ENCODE measurements around the gene FBXL4.
"Not testable (repeated sequence)": the region's sequence is repeated elsewhere in the genome, so short reads cannot be mapped to it uniquely, and the experiment has no call there.

FBXL4 gene

GRCh38 chr6:98945311-98946115 lies 2.2 kb downstream of the FBXL4 start:
- DNase-seq, result no peak

GRCh38 chr6:98944598-98945081 lies 3.1 kb downstream of the FBXL4 start:
- peak; percentile 74 for DNase-seq

GRCh38 chr6:98944168-98944567 lies 3.6 kb downstream of the FBXL4 start:
- DNase-seq, result no peak

- no peak for DNase-seq
Observed at GRCh38 chr6:98942263-98942803, 5.4 kb downstream of the FBXL4 start.

- no peak for DNase-seq
Observed at GRCh38 chr6:98941319-98941718, 6.4 kb downstream of the FBXL4 start.

- no peak for DNase-seq
Observed at GRCh38 chr6:98937351-98937750, 10.4 kb downstream of the FBXL4 start.

GRCh38 chr6:98932381-98932780 lies 15.4 kb downstream of the FBXL4 start:
- DNase-seq, result no peak

- DNase-seq, result peak; percentile 25
Observed at GRCh38 chr6:98931696-98932095, 16.1 kb downstream of the FBXL4 start.

GRCh38 chr6:98929498-98930060 lies 18.2 kb downstream of the FBXL4 start:
- no peak for DNase-seq

GRCh38 chr6:98928688-98929087 lies 19.1 kb downstream of the FBXL4 start:
- no peak for DNase-seq

GRCh38 chr6:98927534-98927933 lies 20.2 kb downstream of the FBXL4 start:
- DNase-seq, result no peak

- no peak for DNase-seq
Observed at GRCh38 chr6:98925831-98926230, 21.9 kb downstream of the FBXL4 start.

- peak; percentile 4 for DNase-seq
Observed at GRCh38 chr6:98924647-98925046, 23.1 kb downstream of the FBXL4 start.

- DNase-seq, result no peak
Observed at GRCh38 chr6:98920904-98921431, 26.8 kb downstream of the FBXL4 start.

GRCh38 chr6:98910946-98911345 lies 36.8 kb downstream of the FBXL4 start:
- not testable (repeated sequence) for DNase-seq

GRCh38 chr6:98909236-98909635 lies 38.5 kb downstream of the FBXL4 start:
- DNase-seq, result no peak

GRCh38 chr6:98906342-98906741 lies 41.4 kb downstream of the FBXL4 start:
- DNase-seq, result not testable (repeated sequence)

GRCh38 chr6:98905759-98906158 lies 42.0 kb downstream of the FBXL4 start:
- no peak for DNase-seq

- DNase-seq, result no peak
Observed at GRCh38 chr6:98904096-98904495, 43.6 kb downstream of the FBXL4 start.

- no peak for DNase-seq
Observed at GRCh38 chr6:98900706-98901105, 47.0 kb downstream of the FBXL4 start.

GRCh38 chr6:98894810-98895209 lies 52.9 kb downstream of the FBXL4 start:
- DNase-seq, result no peak

- DNase-seq, result no peak
Observed at GRCh38 chr6:98887650-98888049, 60.1 kb downstream of the FBXL4 start.

GRCh38 chr6:98885330-98885729 lies 62.4 kb downstream of the FBXL4 start:
- DNase-seq, result no peak

- no peak for DNase-seq
Observed at GRCh38 chr6:98880486-98880885, 67.3 kb downstream of the FBXL4 start.
